Mesenchymal stem cell (in vitro differentiated cells and primary cell): Measurements from ENCODE around the gene C19orf25.

Experiments used
- DNase-seq: peaks from one replicate; pipeline ENCODE4 v3.0.0-alpha.2; 2013
- H2AFZ ChIP-seq: one replicate; pipeline ENCODE4 v1.6.1; 2013; ENCODE audit warnings: low read depth, mild to moderate bottlenecking, control low read depth, inconsistent platforms, low read length, moderate library complexity
- H2AK5ac ChIP-seq: 2 replicates; pipeline ENCODE4 v1.6.1; 2013; ENCODE audit warnings: low read length, moderate library complexity, mild to moderate bottlenecking, inconsistent platforms; ENCODE audit not compliant: severe bottlenecking
- H2BK120ac ChIP-seq: one replicate; pipeline ENCODE4 v1.6.1; 2013; ENCODE audit warnings: low read depth, mild to moderate bottlenecking, inconsistent platforms, low read length, moderate library complexity
- H2BK12ac ChIP-seq, 2 experiments: one replicate each; pipeline ENCODE4 v1.6.1; 2013; ENCODE audit warnings: inconsistent platforms in 2 of 2, low read length in 2 of 2, mild to moderate bottlenecking in 2 of 2, moderate library complexity in 2 of 2, control low read depth in 1 of 2
- H2BK15ac ChIP-seq: one replicate; pipeline ENCODE4 v1.6.1; 2013; ENCODE audit warnings: mild to moderate bottlenecking, low read depth, inconsistent platforms; ENCODE audit not compliant: poor library complexity, severe bottlenecking
- H2BK5ac ChIP-seq: 2 replicates; pipeline ENCODE4 v1.6.1; 2013; ENCODE audit warnings: low read depth, mild to moderate bottlenecking, low read length, control low read depth, inconsistent platforms; ENCODE audit not compliant: poor library complexity, severe bottlenecking
- H3K14ac ChIP-seq, 2 experiments: one replicate each; pipeline ENCODE4 v1.6.1; 2013; ENCODE audit warnings: inconsistent platforms in 2 of 2, low read length in 2 of 2, control low read depth in 1 of 2, mild to moderate bottlenecking in 1 of 2, moderate library complexity in 1 of 2
- H3K18ac ChIP-seq, 2 experiments: one replicate each; pipeline ENCODE4 v1.6.1; 2013; ENCODE audit warnings: inconsistent platforms in 2 of 2, low read length in 2 of 2, control low read depth in 1 of 2, low read depth in 1 of 2, mild to moderate bottlenecking in 1 of 2
- H3K23ac ChIP-seq, 2 experiments: one replicate each; pipeline ENCODE4 v1.6.1; 2013; ENCODE audit warnings: inconsistent platforms in 2 of 2, low read length in 2 of 2, mild to moderate bottlenecking in 2 of 2, moderate library complexity in 2 of 2, control low read depth in 1 of 2
- H3K27ac ChIP-seq: 2 replicates; pipeline ENCODE4 v1.5.1; 2013; ENCODE audit warnings: mild to moderate bottlenecking, moderate library complexity, low read length, control low read depth, inconsistent platforms; ENCODE audit not compliant: poor library complexity, severe bottlenecking
- H3K27me3 ChIP-seq, 2 experiments: 2 replicates each; pipeline versions ENCODE4 v1.6.1 to v1.7.0; 2013; ENCODE audit warnings: low read length in 2 of 2, mild to moderate bottlenecking in 2 of 2, moderate library complexity in 2 of 2, control low read depth in 1 of 2, inconsistent platforms in 1 of 2; ENCODE audit not compliant: control insufficient read depth in 1 of 2, insufficient read depth in 1 of 2
- H3K36me3 ChIP-seq, 2 experiments: 2 replicates each; pipeline versions ENCODE4 v1.6.1 to v1.7.0; 2013; ENCODE audit warnings: low read length in 2 of 2, control low read depth in 1 of 2, inconsistent platforms in 1 of 2, low read depth in 1 of 2, mild to moderate bottlenecking in 1 of 2; ENCODE audit not compliant: insufficient read depth in 2 of 2, control insufficient read depth in 1 of 2
- H3K4ac ChIP-seq, 2 experiments: one replicate each; pipeline ENCODE4 v1.6.1; 2013; ENCODE audit warnings: inconsistent platforms in 2 of 2, low read length in 2 of 2, mild to moderate bottlenecking in 2 of 2, moderate library complexity in 2 of 2, control low read depth in 1 of 2, low read depth in 1 of 2
- H3K4me1 ChIP-seq: 2 replicates; pipeline ENCODE4 v1.6.1; 2013; ENCODE audit warnings: low read depth, low read length, control low read depth; ENCODE audit not compliant: control insufficient read depth, insufficient read depth
- H3K4me2 ChIP-seq: 2 replicates; pipeline ENCODE4 v1.6.1; 2013; ENCODE audit warnings: low read length, mild to moderate bottlenecking, inconsistent platforms; ENCODE audit not compliant: poor library complexity, severe bottlenecking
- H3K4me3 ChIP-seq, 2 experiments: 2 replicates each; pipeline versions ENCODE4 v1.5.1 to v1.7.0; 2013; ENCODE audit warnings: low read length in 2 of 2, mild to moderate bottlenecking in 2 of 2, control low read depth in 1 of 2, low read depth in 1 of 2; ENCODE audit not compliant: insufficient read depth in 1 of 2
- H3K79me1 ChIP-seq: replicated peaks from 2 replicates; pipeline ENCODE4 v1.6.1; 2013; ENCODE audit warnings: mild to moderate bottlenecking, control low read depth, low read length, inconsistent platforms; ENCODE audit not compliant: poor library complexity, severe bottlenecking
- H3K9ac ChIP-seq: 2 replicates; pipeline ENCODE4 v1.7.0; 2013; ENCODE audit warnings: mild to moderate bottlenecking, low read length, moderate library complexity
- H3K9me3 ChIP-seq: 2 replicates; pipeline ENCODE4 v1.7.0; 2013; ENCODE audit warnings: mild to moderate bottlenecking, low read length; ENCODE audit not compliant: control insufficient read depth
- H4K8ac ChIP-seq: one replicate; pipeline ENCODE4 v1.6.1; 2013; ENCODE audit warnings: inconsistent platforms, mild to moderate bottlenecking, low read length, moderate library complexity
- H4K91ac ChIP-seq: one replicate; pipeline ENCODE4 v1.6.1; 2013; ENCODE audit warnings: mild to moderate bottlenecking, low read length, inconsistent platforms
- WGBS: methylation state at CpG from one replicate; pipeline ENCODE4 v1.1.7; 2013; ENCODE audit warnings: mixed read lengths; 5-methylcytosine and 5-hydroxymethylcytosine counted together

C19orf25 gene

GRCh38 chr19:1512671-1513498, 33.9 kb upstream of the C19orf25 start, which contains the start of gene ADAMTSL5:
ADAMTSL5 (minus strand) TSS chr19:1513019; CDS start chr19:1510943, 2,076 bp downstream.
- Histone ChIP-seq H2BK120ac (peak within 1 kb of the TSS; percentile 55), H2BK12ac (peak within 1 kb of the TSS in 1 of 2 experiments; percentile 38), H3K27me3 (peaks cover 4 to 44% of the 10 kb centered on the region in 2 experiments), H3K4me3 (peak within 1 kb of the TSS; percentile 66 to 71), H3K4me1 (peaks cover 27% of the 10 kb centered on the region), H2AK5ac (peak within 1 kb of the TSS; percentile 10), H3K4ac (peak within 1 kb of the TSS in 1 of 2 experiments; percentile 75), H3K23ac (no peak within 1 kb of the TSS), H3K36me3 (peaks cover 0 to 9% of the 10 kb centered on the region in 2 experiments), H2AFZ (no peak within 1 kb of the TSS), H4K8ac (peak within 1 kb of the TSS; percentile 81), H2BK15ac (peak within 1 kb of the TSS; percentile 4), H3K9me3 (peaks cover 2% of the 10 kb centered on the region), H3K4me2 (peak within 1 kb of the TSS; percentile 84), H3K27ac (no peak within 1 kb of the TSS), H2BK5ac (peak within 1 kb of the TSS; percentile 24), H3K79me1 (peaks cover 8% of the 10 kb centered on the region), H3K14ac (peak within 1 kb of the TSS in 1 of 2 experiments; percentile 44), H3K9ac (peak within 1 kb of the TSS; percentile 76), H4K91ac (peak within 1 kb of the TSS; percentile 55), H3K18ac (peak within 1 kb of the TSS; percentile 61 to 66)
- DNase-seq, result peak; percentile 61
- WGBS, result 7% methylated on average over 40 of the region's 78 CpGs

- H3K23ac ChIP-seq, result no peak overlapping the region
- no peak overlapping the region for H3K9ac ChIP-seq
- no peak overlapping the region for H3K4ac ChIP-seq
- H2BK12ac ChIP-seq, result no peak overlapping the region
- peaks cover 0 to 9% of the 10 kb centered on the region in 2 experiments for H3K36me3 ChIP-seq
- peaks cover 2% of the 10 kb centered on the region for H3K9me3 ChIP-seq
- no peak overlapping the region for H4K8ac ChIP-seq
- no peak overlapping the region for H2BK15ac ChIP-seq
- no peak overlapping the region for H3K18ac ChIP-seq
- H3K4me2 ChIP-seq, result no peak overlapping the region
- DNase-seq, result no peak
- 79% methylated on average over 20 of the region's 22 CpGs for WGBS
- H3K27ac ChIP-seq, result no peak overlapping the region
- H4K91ac ChIP-seq, result no peak overlapping the region
- H3K27me3 ChIP-seq, result peaks cover 4 to 44% of the 10 kb centered on the region in 2 experiments
- H3K79me1 ChIP-seq, result peaks cover 8% of the 10 kb centered on the region
- H2AK5ac ChIP-seq, result peak overlapping the region; percentile 10
- no peak overlapping the region for H2AFZ ChIP-seq
- peak overlapping the region in 1 of 2 experiments; percentile 2 for H3K4me3 ChIP-seq
- no peak overlapping the region for H2BK120ac ChIP-seq
- peaks cover 33% of the 10 kb centered on the region for H3K4me1 ChIP-seq
- peak overlapping the region in 1 of 2 experiments; percentile 44 for H3K14ac ChIP-seq
- no peak overlapping the region for H2BK5ac ChIP-seq
Measured at GRCh38 chr19:1511318-1512317, 32.6 kb upstream of the C19orf25 start.

- H2AFZ ChIP-seq, result no peak overlapping the region
- H3K23ac ChIP-seq, result no peak overlapping the region
- H2AK5ac ChIP-seq, result no peak overlapping the region
- WGBS, result 67% methylated on average over 8 of the region's 9 CpGs
- peaks cover 8% of the 10 kb centered on the region for H3K79me1 ChIP-seq
- H2BK5ac ChIP-seq, result no peak overlapping the region
- H2BK12ac ChIP-seq, result no peak overlapping the region
- H3K9me3 ChIP-seq, result no peaks in the 10 kb centered on the region
- H3K27me3 ChIP-seq, result peaks cover 0 to 42% of the 10 kb centered on the region in 2 experiments
- H3K27ac ChIP-seq, result no peak overlapping the region
- H3K4me2 ChIP-seq, result no peak overlapping the region
- no peak for DNase-seq
- H4K91ac ChIP-seq, result peak overlapping the region; percentile 57
- H3K14ac ChIP-seq, result peak overlapping the region in 1 of 2 experiments; percentile 23
- H3K36me3 ChIP-seq, result peaks cover 0 to 13% of the 10 kb centered on the region in 2 experiments
- no peak overlapping the region for H2BK120ac ChIP-seq
- H4K8ac ChIP-seq, result no peak overlapping the region
- H3K4me1 ChIP-seq, result peaks cover 33% of the 10 kb centered on the region
- H3K18ac ChIP-seq, result no peak overlapping the region
- H3K4ac ChIP-seq, result no peak overlapping the region
- no peak overlapping the region for H2BK15ac ChIP-seq
- no peak overlapping the region for H3K4me3 ChIP-seq
- no peak overlapping the region for H3K9ac ChIP-seq
Measured at GRCh38 chr19:1510807-1511206, 31.8 kb upstream of the C19orf25 start.
